Measurements from ENCODE around the gene TMEM271. TPM values are rescaled to one million over a fixed set of nuclear protein-coding genes. Genes with fewer than 3 reads are reported as not detected.

The TMEM271 gene
- total RNA-seq, 2 donors from 2014 or later: not detected

DNA sequence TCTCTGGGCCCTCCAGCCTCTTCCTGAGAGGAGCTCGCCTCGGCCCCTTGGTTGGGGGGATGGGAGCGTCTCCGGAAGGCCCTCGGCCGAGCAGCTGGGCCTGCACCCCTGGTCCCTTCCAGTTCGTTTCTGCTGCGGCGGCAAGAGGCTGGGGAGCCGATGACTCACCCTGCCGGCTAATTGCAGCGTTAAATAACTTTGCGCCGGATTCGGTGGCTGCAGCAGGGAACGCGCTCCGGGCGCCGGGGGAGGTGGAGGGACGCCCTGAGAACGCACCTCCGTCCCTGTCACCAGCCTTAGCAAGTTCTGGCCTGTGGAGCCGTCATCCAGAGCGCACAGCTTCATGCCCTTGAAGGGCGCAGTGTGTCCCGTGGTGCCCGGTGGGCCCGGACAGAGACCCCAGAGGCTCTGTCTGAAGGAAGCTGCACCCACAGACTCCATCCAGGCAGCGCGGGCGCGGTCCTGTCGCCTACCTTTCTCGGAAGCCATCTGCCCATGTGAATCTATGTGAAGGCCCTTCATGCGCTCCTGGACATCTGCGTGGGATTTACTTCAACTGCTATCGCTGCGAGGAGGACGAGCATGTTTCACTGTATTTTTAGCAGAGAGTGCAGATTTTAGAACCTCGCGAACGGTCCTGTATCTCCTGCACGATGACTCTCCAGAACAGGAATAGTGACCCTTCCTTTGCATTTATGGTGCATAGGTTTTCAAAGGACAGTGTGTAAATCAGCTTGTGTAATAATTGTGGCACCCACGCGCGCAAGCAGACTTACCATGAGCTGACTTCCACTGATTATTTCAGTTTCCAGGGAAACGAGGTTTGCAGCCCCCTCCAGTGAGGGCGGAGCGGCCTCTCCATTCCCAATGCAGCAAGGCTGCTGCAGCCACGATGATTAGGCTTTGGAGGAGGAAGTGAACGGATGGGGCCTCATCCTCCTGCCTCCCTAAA lies 1.7 kb upstream of the TMEM271 start:
- no peaks in the 10 kb centered on the region for H3K4me1 ChIP-seq (ENCODE audit: control insufficient read depth in 1 of 2, low read depth in 2 of 2)
- no peak overlapping the region for H3K27ac ChIP-seq
- no peaks in the 10 kb centered on the region for H3K36me3 ChIP-seq
- TF ChIP-seq, protein P1, sequence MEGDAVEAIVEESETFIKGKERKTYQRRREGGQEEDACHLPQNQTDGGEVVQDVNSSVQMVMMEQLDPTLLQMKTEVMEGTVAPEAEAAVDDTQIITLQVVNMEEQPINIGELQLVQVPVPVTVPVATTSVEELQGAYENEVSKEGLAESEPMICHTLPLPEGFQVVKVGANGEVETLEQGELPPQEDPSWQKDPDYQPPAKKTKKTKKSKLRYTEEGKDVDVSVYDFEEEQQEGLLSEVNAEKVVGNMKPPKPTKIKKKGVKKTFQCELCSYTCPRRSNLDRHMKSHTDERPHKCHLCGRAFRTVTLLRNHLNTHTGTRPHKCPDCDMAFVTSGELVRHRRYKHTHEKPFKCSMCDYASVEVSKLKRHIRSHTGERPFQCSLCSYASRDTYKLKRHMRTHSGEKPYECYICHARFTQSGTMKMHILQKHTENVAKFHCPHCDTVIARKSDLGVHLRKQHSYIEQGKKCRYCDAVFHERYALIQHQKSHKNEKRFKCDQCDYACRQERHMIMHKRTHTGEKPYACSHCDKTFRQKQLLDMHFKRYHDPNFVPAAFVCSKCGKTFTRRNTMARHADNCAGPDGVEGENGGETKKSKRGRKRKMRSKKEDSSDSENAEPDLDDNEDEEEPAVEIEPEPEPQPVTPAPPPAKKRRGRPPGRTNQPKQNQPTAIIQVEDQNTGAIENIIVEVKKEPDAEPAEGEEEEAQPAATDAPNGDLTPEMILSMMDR (IDR thresholded peaks at IDR 0.05): no peak
- H3K9me3 ChIP-seq: no peaks in the 10 kb centered on the region
- no peak overlapping the region for H3K4me3 ChIP-seq
- DNase-seq (ENCODE audit: low spot score) (no peak), ATAC-seq (ENCODE audit: insufficient number of reproducible peaks, low FRiP score, low read depth) (no peak)
- peaks cover 3% of the 10 kb centered on the region for H3K27me3 ChIP-seq (replicated peaks; ENCODE audit: insufficient read depth)

DNA sequence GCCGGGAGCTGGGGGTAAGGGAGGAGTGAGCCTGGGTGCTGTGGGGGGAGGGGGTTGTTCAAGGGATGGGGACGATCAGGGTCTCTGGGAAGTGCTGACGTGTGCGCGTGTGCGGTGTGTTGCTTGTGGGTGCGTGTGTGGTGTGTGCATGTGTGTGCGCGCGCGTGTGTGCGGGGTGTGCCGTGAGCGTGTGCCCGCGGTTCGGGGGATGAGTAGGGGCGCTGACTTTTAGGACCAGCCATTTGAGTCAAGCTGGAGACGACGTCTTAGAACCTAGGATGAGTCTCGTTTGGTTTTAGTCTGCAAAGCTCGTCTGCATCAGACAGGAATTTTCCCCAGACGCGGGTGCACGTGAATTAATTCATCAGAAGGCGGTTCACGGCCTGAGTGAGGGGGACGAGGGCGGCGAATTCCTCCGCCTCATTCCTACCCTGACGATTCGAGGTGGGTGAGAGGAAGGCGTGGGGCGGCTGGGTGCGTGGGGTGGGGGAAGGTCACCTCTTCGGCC lies 950 bp upstream of the TMEM271 start:
- DNase-seq (ENCODE audit: low spot score): no peak
- Histone ChIP-seq H3K36me3 (no peaks in the 10 kb centered on the region), H3K9me3 (no peaks in the 10 kb centered on the region), H3K27ac (no peak overlapping the region), H3K4me3 (no peak overlapping the region), H3K27me3 (replicated peaks; ENCODE audit: insufficient read depth) (peaks cover 3% of the 10 kb centered on the region), H3K4me1 (ENCODE audit: control insufficient read depth in 1 of 2, low read depth in 2 of 2) (no peaks in the 10 kb centered on the region)
- ATAC-seq (ENCODE audit: insufficient number of reproducible peaks, low FRiP score, low read depth): no peak
- TF ChIP-seq, protein P1 (IDR thresholded peaks at IDR 0.05): no peak

DNA sequence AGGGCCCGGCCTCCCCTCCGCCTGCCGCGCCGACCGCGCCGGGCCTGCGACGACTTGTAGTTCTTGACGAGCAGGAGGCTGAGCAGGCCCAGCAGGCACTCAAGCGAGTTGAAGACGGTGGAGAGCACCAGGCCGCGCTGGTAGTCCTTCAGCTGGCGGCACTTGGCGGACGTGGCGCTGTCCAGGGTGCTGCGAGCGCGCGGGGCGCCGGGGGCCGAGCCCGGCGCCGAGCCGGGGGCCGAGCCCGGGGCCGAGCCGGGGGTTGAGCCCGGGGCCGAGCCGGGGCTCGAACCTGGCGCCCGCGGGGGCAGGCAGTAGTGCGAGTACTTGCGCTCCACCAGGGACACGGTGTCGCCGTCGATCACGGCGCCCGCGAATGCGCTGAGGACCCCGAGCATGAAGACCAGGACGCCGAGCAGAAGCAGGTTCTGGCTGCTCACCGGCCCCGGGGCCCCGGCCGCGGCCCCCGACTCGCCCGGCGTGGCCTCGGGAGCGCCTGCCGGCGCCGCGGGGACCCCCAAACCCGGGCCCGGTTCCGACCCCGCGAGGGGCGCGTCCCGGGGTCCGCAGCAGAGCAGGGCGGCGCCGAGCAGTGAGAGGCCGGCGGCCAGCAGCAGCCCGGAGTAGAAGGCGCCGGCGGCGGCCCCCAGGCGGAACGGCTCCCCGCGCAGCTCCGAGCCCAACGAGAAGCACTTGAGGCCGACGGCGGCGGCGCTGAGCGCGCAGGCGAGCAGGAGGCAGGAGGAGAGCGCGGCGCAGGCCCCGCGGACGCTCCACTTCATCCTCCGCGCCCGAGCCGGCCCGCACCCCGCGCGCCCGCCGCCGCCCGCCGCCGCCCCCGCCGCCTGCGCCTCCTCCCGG lies 584 bp downstream of the TMEM271 start:
- Histone ChIP-seq H3K27me3 (replicated peaks; ENCODE audit: insufficient read depth) (peaks cover 3% of the 10 kb centered on the region), H3K4me1 (ENCODE audit: control insufficient read depth in 1 of 2, low read depth in 2 of 2) (no peaks in the 10 kb centered on the region), H3K4me3 (no peak overlapping the region), H3K36me3 (no peaks in the 10 kb centered on the region), H3K27ac (no peak overlapping the region), H3K9me3 (no peaks in the 10 kb centered on the region)
- no peak for ATAC-seq (ENCODE audit: insufficient number of reproducible peaks, low FRiP score, low read depth)
- TF ChIP-seq, protein P1 (IDR thresholded peaks at IDR 0.05): no peak
- DNase-seq (ENCODE audit: low spot score): no peak

DNA sequence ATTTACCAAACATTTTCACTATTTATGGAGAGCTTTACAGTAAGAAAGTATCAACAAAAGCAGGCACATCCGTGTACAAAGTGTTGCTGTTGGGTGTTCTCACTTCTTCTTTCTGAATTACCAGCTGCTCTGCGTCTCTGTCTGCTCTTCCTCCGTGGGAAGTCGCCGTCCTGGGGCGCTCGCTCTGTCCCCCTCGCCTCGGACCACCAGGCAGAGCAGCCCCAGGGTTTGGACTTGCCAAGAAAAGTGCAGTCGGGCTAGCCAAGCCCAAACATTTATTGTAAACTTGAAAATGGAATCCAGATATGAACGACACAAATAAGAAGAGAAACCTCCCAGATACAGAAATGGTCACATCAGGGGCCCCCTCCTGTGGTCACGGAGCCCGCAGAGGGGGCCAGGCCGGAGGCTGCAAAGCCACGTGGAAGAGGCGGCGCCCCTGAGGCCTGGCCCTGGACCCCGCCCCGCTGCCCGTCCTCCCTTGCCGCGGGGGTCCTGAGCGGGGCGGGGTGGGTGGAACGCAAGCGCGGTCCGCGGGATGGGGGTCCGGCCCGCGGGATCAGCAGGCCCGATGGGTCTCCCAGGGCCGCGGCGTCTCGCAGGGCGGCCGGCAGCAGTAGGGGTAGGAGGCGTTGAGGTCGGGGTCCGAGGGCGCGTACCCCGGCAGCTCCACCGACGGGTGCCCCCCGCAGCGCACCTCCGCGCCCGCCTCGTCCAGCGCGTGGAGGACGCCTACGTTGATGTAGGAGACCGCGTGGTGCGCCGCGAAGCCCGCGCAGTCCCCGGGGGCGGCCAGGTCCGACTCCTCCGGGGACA lies 1.5 kb downstream of the TMEM271 start:
- ATAC-seq (ENCODE audit: insufficient number of reproducible peaks, low FRiP score, low read depth) (no peak), DNase-seq (ENCODE audit: low spot score) (no peak)
- TF ChIP-seq, protein P1 (IDR thresholded peaks at IDR 0.05): no peak
- H3K36me3 ChIP-seq: no peaks in the 10 kb centered on the region
- H3K4me1 ChIP-seq (ENCODE audit: control insufficient read depth in 1 of 2, low read depth in 2 of 2): no peaks in the 10 kb centered on the region
- H3K4me3 ChIP-seq: no peak overlapping the region
- H3K27me3 ChIP-seq (replicated peaks; ENCODE audit: insufficient read depth): peaks cover 3% of the 10 kb centered on the region
- H3K9me3 ChIP-seq: no peaks in the 10 kb centered on the region
- H3K27ac ChIP-seq: no peak overlapping the region

Data from thoracic aorta (tissue), 2 donors.